ENCODE results near the gene IFT122. TPM values are rescaled to one million over a fixed set of nuclear protein-coding genes. Genes with fewer than 3 reads are reported as not detected.

The IFT122 gene
- total RNA-seq, 6 experiments from 2014 or later: 7.1 to 16.8 (median 11.5) TPM

- no peak for ATAC-seq
- Histone ChIP-seq H3K4me1 (no peaks in the 10 kb centered on the region), H3K36me3 (no peaks in the 10 kb centered on the region), H3K9me3 (no peaks in the 10 kb centered on the region), H3K27me3 (no peaks in the 10 kb centered on the region), H3K4me3 (no peak overlapping the region), H3K27ac (no peak overlapping the region)
- TF ChIP-seq POLR2A (IDR thresholded peaks at IDR 0.05): no peak
- TF ChIP-seq, protein P1, sequence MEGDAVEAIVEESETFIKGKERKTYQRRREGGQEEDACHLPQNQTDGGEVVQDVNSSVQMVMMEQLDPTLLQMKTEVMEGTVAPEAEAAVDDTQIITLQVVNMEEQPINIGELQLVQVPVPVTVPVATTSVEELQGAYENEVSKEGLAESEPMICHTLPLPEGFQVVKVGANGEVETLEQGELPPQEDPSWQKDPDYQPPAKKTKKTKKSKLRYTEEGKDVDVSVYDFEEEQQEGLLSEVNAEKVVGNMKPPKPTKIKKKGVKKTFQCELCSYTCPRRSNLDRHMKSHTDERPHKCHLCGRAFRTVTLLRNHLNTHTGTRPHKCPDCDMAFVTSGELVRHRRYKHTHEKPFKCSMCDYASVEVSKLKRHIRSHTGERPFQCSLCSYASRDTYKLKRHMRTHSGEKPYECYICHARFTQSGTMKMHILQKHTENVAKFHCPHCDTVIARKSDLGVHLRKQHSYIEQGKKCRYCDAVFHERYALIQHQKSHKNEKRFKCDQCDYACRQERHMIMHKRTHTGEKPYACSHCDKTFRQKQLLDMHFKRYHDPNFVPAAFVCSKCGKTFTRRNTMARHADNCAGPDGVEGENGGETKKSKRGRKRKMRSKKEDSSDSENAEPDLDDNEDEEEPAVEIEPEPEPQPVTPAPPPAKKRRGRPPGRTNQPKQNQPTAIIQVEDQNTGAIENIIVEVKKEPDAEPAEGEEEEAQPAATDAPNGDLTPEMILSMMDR (IDR thresholded peaks at IDR 0.05): no peak
- intact Hi-C loops (cut with DNase I): no loop called here
- WGBS (ENCODE audit: insufficient coverage, low coverage, low lambda C conversion rate, missing lambda C conversion rate): 85% methylated on average over 4 of the region's 4 CpGs
- DNase-seq: no peak
Measured at GRCh38 chr3:129524081-129524480, 84.1 kb downstream of the IFT122 start.

GRCh38 chr3:129525341-129525968 is 85.4 kb downstream of the IFT122 start:
- intact Hi-C loops (cut with DNase I): no loop called here
- Histone ChIP-seq H3K27ac (no peak overlapping the region), H3K4me1 (no peaks in the 10 kb centered on the region), H3K4me3 (no peak overlapping the region), H3K27me3 (no peaks in the 10 kb centered on the region), H3K9me3 (no peaks in the 10 kb centered on the region), H3K36me3 (no peaks in the 10 kb centered on the region)
- ATAC-seq: peak in 1 of 4 donors; percentile 51
- no peak for TF ChIP-seq POLR2A (IDR thresholded peaks at IDR 0.05)
- TF ChIP-seq, protein P1 (IDR thresholded peaks at IDR 0.05): no peak
- WGBS (ENCODE audit: insufficient coverage, low coverage, low lambda C conversion rate, missing lambda C conversion rate): 77% methylated on average over 6 of the region's 8 CpGs
- DNase-seq: no peak

DNA sequence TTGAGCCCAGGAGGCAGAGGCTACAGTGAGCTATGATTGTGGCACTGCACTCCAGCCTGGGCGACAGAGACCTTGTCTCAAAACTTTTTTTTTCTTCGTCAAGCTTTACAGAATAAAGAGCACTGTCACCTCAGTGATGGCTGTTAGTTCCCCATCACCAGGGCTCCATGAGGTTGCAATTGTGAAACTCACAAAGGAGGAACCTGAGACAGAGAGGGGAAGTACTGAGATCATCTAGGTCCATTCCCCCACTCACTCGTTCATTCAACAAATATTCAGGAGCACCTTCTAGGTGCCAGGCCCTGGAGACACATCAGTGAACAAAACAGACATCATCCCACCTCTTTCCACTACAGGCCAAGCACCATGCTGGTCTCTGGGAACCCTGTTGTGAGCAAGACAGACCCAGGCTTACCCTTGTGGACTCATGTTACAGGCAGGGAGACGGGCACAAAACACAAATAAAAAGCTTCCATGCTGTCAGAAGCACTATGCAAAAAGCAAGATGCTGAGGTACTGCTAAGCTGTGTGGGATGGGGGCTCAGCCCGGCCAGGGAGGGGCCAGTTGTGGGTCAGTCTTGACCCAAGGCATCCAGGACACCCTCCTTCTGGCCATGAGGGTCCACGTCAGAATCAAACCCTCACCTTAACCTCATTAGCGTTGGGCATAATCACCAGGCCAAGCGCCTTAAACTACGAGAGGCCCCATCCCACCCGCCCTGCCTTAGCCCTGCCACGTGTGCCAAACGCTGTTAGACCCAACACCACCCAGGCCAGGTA is 86.3 kb downstream of the IFT122 start:
- Histone ChIP-seq H3K9me3 (no peaks in the 10 kb centered on the region), H3K27me3 (no peaks in the 10 kb centered on the region), H3K27ac (no peak overlapping the region), H3K36me3 (no peaks in the 10 kb centered on the region), H3K4me1 (no peaks in the 10 kb centered on the region), H3K4me3 (no peak overlapping the region)
- intact Hi-C loops (cut with DNase I): no loop called here
- peak in 3 of 4 donors; percentile 37 to 69 (median 60) for ATAC-seq
- DNase-seq: no peak
- WGBS (ENCODE audit: insufficient coverage, low coverage, low lambda C conversion rate, missing lambda C conversion rate): 65% methylated on average over 8 of the region's 12 CpGs
- TF ChIP-seq, protein P1 (IDR thresholded peaks at IDR 0.05): no peak
- TF ChIP-seq POLR2A (IDR thresholded peaks at IDR 0.05): no peak

- ATAC-seq (no peak), DNase-seq (no peak)
- no peaks in the 10 kb centered on the region for H3K27me3 ChIP-seq
- WGBS (ENCODE audit: insufficient coverage, low coverage, low lambda C conversion rate, missing lambda C conversion rate): 95% methylated on average over 4 of the region's 11 CpGs
- no peaks in the 10 kb centered on the region for H3K9me3 ChIP-seq
- H3K4me1 ChIP-seq: no peaks in the 10 kb centered on the region
- TF ChIP-seq POLR2A (IDR thresholded peaks at IDR 0.05): no peak
- TF ChIP-seq, protein P1 (IDR thresholded peaks at IDR 0.05): no peak
- H3K36me3 ChIP-seq: no peaks in the 10 kb centered on the region
- intact Hi-C loops (cut with DNase I): no loop called here
- no peak overlapping the region for H3K27ac ChIP-seq
- no peak overlapping the region for H3K4me3 ChIP-seq
Measured at GRCh38 chr3:129527262-129527661, 87.2 kb downstream of the IFT122 start.

Measured in right lobe of liver (tissue), 6 donors.